SIG-M5 treated with dmso at 0.1 percent for 504 hours (cell line): ENCODE results near the gene ASAP2.

Experiments used
- DNase-seq: peaks from one replicate; lab custom pipeline; 2025; ENCODE audit not compliant: unreplicated experiment; lab: John Stamatoyannopoulos, UW

The ASAP2 gene

DNA sequence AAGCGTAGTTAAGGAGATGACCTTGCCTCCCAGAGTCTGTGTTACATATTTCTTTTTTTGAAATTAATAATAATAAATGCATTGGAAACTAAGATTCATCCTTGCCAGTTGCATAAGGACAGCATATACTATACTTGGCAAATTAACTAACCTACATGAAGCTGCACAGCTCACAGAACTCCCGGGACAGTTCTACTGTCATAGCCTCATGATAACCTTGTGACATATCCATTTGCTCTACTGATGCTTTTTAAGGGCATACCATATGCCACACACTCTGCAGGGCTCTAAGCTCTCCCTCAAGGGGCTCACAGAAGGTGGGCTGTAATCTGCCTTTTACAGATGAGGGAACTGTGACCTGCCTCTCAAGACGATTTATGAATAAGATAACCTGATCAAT lies 212.9 kb downstream of the ASAP2 start:
- no peak for DNase-seq

DNA sequence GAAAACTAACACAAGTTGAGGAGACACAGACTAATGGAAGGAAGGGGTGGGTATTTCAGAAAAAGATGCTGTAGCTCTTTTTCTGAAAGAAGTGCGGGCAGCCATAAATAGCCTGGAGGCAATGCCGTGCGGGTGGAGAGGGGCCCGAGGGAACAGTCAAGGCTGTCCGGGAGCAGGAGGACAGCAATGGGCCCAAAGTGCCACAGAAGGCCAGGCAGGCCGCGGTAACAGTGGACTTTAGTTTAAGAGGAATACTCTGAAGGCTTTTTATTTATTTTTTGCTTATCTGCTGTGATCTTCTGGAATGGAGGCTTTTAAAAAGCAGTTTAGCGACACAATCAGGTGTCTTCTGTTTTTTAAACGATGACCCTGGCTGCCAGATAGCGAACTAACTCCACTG lies 213.9 kb downstream of the ASAP2 start:
- no peak for DNase-seq

- DNase-seq = peak; percentile 57
Observed at GRCh38 chr2:9422321-9423099, 215.9 kb downstream of the ASAP2 start.

DNA sequence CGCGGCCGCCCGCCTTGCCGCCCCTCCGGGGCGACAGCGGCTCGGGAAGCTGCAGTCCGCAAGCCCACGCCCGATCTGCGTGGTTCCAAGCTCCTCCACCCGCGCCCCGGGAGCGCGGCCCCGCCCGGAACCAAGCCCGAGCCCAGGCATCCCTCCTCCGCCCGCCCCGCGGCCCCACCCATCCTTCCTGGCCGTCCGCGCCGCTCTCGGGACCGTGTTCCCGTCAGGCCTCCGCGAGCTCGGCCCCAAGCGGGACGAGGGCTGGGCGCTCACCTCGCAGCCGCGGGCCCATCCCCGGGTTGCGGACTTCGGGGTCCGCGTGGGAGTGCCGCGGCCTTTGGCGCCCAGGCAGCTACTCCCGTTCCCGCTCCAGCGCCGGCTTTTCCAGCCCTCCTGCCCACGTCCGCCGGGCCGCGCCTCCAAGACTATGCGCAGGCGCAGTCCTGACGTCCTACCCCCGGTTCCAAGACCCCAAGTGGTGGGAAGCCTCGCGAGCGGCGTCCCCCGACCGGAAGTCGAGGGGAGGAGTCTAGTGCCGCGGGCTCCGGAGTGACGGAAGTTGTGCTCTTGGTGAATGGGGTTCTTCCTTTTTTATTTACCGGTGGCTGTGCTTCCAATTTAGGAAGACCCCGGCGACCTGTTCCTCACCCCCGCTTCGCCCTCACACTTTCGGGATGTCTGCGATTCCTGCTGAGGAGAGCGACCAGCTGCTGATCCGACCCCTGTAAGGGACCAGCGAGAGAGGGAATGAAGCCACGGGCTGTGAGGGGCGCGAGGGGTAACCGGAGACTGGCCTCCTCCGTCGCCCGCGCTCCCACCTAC lies 216.7 kb downstream of the ASAP2 start, which contains the start of the genes CPSF3 and ITGB1BP1:
Gene CPSF3, plus strand, starts transcription at position 555 of the 822 bp plus-strand sequence. Its CDS starts 120 bp downstream, at position 675.
Gene ITGB1BP1, minus strand, starts transcription at position 429 of the 822 bp plus-strand sequence. CDS start 4,831 bp downstream, outside the sequence.
- peak; percentile 99 for DNase-seq

DNA sequence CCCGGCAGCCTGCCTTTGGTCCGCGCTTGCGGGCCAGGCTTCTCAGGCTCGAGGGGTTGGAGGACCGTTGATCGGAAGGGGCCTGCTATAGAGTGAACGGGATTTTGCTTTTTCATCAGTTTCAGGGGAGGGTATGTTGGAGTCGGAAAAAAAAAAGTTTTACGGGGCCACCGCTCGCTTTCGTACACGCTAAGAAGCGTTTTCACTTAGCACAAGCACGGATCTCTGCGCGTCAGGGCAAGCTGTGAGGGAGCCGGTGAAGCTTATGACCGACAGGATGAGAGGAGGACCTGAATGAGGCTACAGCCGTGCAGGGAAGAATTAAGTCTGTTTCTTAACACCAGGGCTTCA lies 217.3 kb downstream of the ASAP2 start:
- no peak for DNase-seq

- DNase-seq = no peak
Observed at GRCh38 chr2:9424447-9425164, 218.0 kb downstream of the ASAP2 start.

- no peak for DNase-seq
Observed at GRCh38 chr2:9428965-9429577, 222.5 kb downstream of the ASAP2 start.

- no peak for DNase-seq
Observed at GRCh38 chr2:9430316-9431293, 224.0 kb downstream of the ASAP2 start.

- no peak for DNase-seq
Observed at GRCh38 chr2:9434489-9434888, 227.9 kb downstream of the ASAP2 start.

GRCh38 chr2:9439536-9439935 lies 232.9 kb downstream of the ASAP2 start:
- no peak for DNase-seq

- no peak for DNase-seq
Observed at GRCh38 chr2:9440058-9440727, 233.6 kb downstream of the ASAP2 start.

GRCh38 chr2:9441556-9441955 lies 234.9 kb downstream of the ASAP2 start:
- DNase-seq = no peak

DNA sequence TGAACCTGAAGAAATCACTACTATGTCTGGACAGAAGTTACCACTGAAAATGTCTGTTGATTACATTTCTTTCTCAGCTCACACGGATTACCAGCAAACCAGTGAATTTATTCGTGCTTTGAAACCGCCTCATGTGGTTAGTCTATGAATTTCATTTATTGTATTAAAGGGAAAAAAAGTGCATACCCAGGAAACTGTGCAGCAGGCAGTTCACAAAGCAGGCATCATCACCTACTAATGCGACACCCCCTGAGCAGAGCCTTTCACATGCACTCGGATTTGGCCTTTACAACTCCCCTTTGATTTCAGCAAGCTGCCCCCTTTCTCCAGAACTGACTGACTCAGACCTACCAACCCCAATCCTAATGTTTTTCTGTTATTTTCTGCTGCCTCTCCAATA lies 236.9 kb downstream of the ASAP2 start:
- no peak for DNase-seq

DNA sequence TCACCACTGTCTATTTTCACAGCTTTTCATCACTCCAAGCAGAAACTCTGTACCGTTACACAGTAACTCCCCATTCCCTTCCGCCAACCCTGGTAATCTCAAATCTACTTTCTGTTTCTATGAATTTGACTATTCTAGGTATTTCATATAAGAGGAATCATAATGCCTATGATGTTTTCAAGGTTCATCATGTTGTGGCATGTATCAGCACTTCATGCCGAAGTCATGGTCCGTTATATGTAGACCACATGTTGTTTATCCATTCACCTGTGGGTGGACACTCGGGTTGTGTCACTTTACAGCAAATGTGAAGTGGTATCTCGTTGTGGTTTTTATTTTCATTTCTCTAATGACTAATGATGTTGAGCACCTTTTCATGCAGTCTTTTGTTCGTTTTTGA lies 238.5 kb downstream of the ASAP2 start:
- DNase-seq = no peak

DNA sequence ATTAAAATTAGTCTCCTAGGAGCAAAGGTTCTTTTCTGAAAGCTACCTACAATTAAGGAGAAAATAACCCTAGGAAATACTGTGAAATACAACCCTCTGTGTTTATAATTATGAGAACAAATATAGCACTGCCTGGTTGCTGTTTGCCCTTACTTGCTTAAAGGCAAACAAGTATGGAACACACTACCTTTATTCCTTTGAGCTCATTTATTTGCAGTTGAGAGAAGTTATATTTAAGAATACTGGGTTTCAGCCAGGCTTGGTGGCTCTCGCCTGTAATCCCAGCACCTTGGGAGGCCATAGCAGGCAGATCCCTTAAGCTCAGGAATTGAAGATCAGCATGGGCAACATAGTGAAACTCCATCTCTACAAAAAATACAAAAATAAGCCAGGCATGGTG lies 244.6 kb downstream of the ASAP2 start:
- DNase-seq = no peak
